Measurements from ENCODE around the gene LARP4B. TPM values are rescaled to one million over a fixed set of nuclear protein-coding genes. Genes with fewer than 3 reads are reported as not detected.

The LARP4B gene
- total and polyA plus RNA-seq, 2 of the 13 experiments (the other 11 are each of a cell fraction or from before 2014, with no cell fraction given), result 19.5 to 30.2 TPM

DNA sequence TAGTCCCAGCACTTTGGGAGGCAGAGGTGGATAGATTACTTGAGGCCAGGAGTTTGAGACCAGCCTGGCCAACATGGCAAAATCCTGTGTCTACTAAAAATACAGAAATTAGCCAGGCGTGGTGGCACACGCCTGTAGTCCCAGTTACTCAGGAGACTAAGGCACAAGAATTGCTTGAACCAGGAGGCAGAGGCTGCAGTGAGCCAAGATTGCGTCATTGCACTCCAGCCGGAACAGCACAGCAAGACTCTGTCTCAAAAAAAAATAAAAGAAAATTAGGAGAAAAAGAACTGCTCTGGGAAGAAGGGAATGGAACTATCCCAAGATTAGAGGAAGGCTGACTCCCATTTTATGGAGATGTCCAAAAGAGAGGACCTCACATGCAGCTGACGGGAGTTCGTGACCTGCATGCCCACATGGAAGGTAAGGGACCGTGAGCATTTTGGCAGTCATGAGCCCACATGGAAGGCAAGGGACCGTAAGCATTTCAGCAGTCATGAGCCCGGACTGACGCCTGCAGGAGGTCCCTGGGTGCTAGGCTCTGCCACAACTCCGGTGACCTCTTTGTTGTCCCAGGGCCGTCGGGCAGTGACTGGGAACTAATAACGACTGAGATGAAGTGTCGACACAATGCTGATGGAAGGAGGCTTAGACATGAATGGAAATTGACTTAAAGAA is 38.1 kb upstream of the LARP4B start:
- Histone ChIP-seq H3K9me3 (ENCODE audit: low read length) (no peaks in the 10 kb centered on the region), H4K20me1 (ENCODE audit: insufficient read depth, low read length) (no peaks in the 10 kb centered on the region), H3K79me2 (ENCODE audit: insufficient read depth, low read length) (no peaks in the 10 kb centered on the region), H3K27me3 (ENCODE audit: control insufficient read depth in 1 of 2, insufficient read depth in 2 of 2, low read length in 2 of 2) (peaks cover 1 to 44% of the 10 kb centered on the region in 2 experiments; a peak in 4 of 5 replicates), H3K36me3 (replicated peaks in 1 of 2; ENCODE audit: control insufficient read depth in 1 of 2, insufficient read depth in 2 of 2, low read length in 2 of 2) (no peaks in the 10 kb centered on the region), H2AFZ (ENCODE audit: low read length) (no peak overlapping the region), H3K27ac (ENCODE audit: extremely low read length, insufficient read depth, low read length) (peak overlapping the region; percentile 68), H3K4me3 (replicated peaks in 1 of 3; ENCODE audit: insufficient read depth in 1 of 3, low read depth in 2 of 3, low read length in 3 of 3) (peak overlapping the region in 1 of 3 experiments; percentile 23; a peak in 2 of 6 replicates), H3K9ac (ENCODE audit: insufficient read depth, low read depth, low read length) (no peak overlapping the region), H3K4me2 (ENCODE audit: low read depth, low read length) (peak overlapping the region; percentile 77), H3K4me1 (ENCODE audit: insufficient read depth, low read length) (peaks cover 73% of the 10 kb centered on the region)
- no TSS peak for BruUV-seq (replicated peaks)
- intact Hi-C loops (cut with micrococcal nuclease; ENCODE audit: unreplicated experiment) (loop anchor here (2.0 kb wide), 2 partner anchors 17 to 39 kb away; partner anchors contain the start of gene LARP4B), in situ Hi-C loops (cut with HindIII; ENCODE audit: extremely low pct_ligation_motif_present, low pct_unique_long_range_greater_than_20kb) (no loop called here)
- ATAC-seq (peak; percentile 19), DNase-seq (ENCODE audit: low spot score) (peak; percentile 45), FAIRE-seq (no peak)
- 17% methylated on average over 15 of the region's 15 CpGs for WGBS (ENCODE audit: low lambda C conversion rate)
- POLR2A ChIA-PET, result interaction anchor here (1.0 to 3.0 kb wide), 4 partner anchors 16 to 80 kb away, joined by 3 to 39 read pairs (median 8); partner anchors contain the start of genes GTPBP4 and IDI1
- CTCF ChIA-PET (ENCODE audit: low intra/inter-chr PET ratio, low total read pairs), result no interaction called here
- no peak for TF ChIP-seq ZNF572 (CRISPR knock-in tag; IDR thresholded peaks at IDR 0.05)
- TF ChIP-seq, protein P1, sequence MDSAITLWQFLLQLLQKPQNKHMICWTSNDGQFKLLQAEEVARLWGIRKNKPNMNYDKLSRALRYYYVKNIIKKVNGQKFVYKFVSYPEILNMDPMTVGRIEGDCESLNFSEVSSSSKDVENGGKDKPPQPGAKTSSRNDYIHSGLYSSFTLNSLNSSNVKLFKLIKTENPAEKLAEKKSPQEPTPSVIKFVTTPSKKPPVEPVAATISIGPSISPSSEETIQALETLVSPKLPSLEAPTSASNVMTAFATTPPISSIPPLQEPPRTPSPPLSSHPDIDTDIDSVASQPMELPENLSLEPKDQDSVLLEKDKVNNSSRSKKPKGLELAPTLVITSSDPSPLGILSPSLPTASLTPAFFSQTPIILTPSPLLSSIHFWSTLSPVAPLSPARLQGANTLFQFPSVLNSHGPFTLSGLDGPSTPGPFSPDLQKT (CRISPR knock-in tag; IDR thresholded peaks at IDR 0.05; ENCODE audit: borderline replicate concordance), result no peak
- TF ChIP-seq ATF7 (IDR thresholded peaks at IDR 0.05), result peak; percentile 59
- TF ChIP-seq ATF7 (CRISPR knock-in tag; IDR thresholded peaks at IDR 0.05), result no peak
- no peak for TF ChIP-seq KAT7 (CRISPR knock-in tag; IDR thresholded peaks at IDR 0.05; ENCODE audit: borderline replicate concordance)
- no peak for TF ChIP-seq RELA (CRISPR knock-in tag; IDR thresholded peaks at IDR 0.05)
- TF ChIP-seq, protein P2, sequence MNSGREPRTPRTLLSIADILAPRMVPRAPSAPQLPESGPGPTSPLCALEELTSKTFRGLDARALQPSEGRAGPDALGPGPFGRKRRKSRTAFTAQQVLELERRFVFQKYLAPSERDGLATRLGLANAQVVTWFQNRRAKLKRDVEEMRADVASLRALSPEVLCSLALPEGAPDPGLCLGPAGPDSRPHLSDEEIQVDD (CRISPR knock-in tag; IDR thresholded peaks at IDR 0.05; ENCODE audit: borderline replicate concordance), result no peak
- no peak for TF ChIP-seq NFATC3 (CRISPR knock-in tag; IDR thresholded peaks at IDR 0.05)
- TF ChIP-seq FOXM1 (CRISPR knock-in tag; IDR thresholded peaks at IDR 0.05), result no peak
- no peak for TF ChIP-seq HNRNPLL (IDR thresholded peaks at IDR 0.05; ENCODE audit: low read depth, low read length, poor library complexity, severe bottlenecking)
- no peak for TF ChIP-seq JUN (CRISPR knock-in tag; IDR thresholded peaks at IDR 0.05)
- no peak for TF ChIP-seq ZNF577 (CRISPR knock-in tag; IDR thresholded peaks at IDR 0.05; ENCODE audit: borderline replicate concordance, low read depth)
- TF ChIP-seq ZFP62 (CRISPR knock-in tag; IDR thresholded peaks at IDR 0.05), result no peak
- no peak for TF ChIP-seq NR1H2 (CRISPR knock-in tag; IDR thresholded peaks at IDR 0.05; ENCODE audit: borderline replicate concordance, low read depth)
- TF ChIP-seq HDAC1 (CRISPR knock-in tag; IDR thresholded peaks at IDR 0.05), result no peak
- TF ChIP-seq PAX8 (CRISPR knock-in tag; IDR thresholded peaks at IDR 0.05; ENCODE audit: borderline replicate concordance), result no peak
- TF ChIP-seq, protein P3, sequence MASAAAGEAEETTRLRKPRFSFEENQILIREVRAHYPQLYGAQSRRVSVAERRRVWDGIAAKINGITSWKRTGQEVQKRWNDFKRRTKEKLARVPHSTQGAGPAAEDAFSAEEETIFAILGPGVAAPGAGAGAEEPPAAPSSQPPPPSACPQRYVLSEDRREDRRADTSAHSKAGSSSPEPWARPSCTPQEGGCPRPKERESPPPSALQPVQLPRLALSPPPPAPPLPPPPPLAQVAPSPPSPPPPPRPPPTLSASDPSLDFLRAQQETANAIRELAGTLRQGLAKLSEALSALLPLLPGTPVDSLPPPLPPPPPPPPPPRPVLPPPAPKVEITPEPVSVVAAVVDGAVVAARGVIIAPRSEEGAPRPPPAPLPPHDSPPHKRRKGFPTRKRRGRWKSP (CRISPR knock-in tag; IDR thresholded peaks at IDR 0.05), result no peak
- TF ChIP-seq NFYB (CRISPR knock-in tag; IDR thresholded peaks at IDR 0.05), result no peak
- TF ChIP-seq, protein P4, sequence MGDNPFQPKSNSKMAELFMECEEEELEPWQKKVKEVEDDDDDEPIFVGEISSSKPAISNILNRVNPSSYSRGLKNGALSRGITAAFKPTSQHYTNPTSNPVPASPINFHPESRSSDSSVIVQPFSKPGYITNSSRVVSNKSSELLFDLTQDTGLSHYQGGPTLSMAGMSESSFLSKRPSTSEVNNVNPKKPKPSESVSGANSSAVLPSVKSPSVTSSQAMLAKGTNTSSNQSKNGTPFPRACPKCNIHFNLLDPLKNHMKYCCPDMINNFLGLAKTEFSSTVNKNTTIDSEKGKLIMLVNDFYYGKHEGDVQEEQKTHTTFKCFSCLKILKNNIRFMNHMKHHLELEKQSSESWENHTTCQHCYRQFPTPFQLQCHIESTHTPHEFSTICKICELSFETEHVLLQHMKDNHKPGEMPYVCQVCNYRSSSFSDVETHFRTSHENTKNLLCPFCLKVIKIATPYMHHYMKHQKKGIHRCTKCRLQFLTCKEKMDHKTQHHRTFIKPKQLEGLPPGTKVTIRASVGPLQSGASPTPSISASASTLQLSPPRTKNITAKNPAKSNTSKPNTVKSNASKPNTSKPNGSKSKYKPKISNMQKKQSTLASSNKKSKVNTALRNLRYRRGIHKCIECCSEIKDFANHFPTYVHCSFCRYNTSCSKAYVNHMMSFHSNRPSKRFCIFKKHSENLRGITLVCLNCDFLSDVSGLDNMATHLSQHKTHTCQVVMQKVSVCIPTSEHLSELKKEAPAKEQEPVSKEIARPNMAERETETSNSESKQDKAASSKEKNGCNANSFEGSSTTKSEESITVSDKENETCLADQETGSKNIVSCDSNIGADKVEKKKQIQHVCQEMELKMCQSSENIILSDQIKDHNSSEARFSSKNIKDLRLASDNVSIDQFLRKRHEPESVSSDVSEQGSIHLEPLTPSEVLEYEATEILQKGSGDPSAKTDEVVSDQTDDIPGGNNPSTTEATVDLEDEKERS (CRISPR knock-in tag; IDR thresholded peaks at IDR 0.05), result 0 out of 2 replicates have a peak, but pooled peaks have one; percentile 18
